Measurements from ENCODE around the gene COX4I2.
"Not testable (repeated sequence)": the region's sequence is repeated elsewhere in the genome, so short reads cannot be mapped to it uniquely, and the experiment has no call there.

Gene COX4I2

GRCh38 chr20:31637660-31638059 is at the start of gene COX4I2:
Gene COX4I2, plus strand, starts transcription at chr20:31637912. Its CDS starts 1,106 bp downstream, at chr20:31639018.
- no peak for DNase-seq

GRCh38 chr20:31590717-31591225 is 46.9 kb upstream of the COX4I2 start:
- DNase-seq = no peak

DNA sequence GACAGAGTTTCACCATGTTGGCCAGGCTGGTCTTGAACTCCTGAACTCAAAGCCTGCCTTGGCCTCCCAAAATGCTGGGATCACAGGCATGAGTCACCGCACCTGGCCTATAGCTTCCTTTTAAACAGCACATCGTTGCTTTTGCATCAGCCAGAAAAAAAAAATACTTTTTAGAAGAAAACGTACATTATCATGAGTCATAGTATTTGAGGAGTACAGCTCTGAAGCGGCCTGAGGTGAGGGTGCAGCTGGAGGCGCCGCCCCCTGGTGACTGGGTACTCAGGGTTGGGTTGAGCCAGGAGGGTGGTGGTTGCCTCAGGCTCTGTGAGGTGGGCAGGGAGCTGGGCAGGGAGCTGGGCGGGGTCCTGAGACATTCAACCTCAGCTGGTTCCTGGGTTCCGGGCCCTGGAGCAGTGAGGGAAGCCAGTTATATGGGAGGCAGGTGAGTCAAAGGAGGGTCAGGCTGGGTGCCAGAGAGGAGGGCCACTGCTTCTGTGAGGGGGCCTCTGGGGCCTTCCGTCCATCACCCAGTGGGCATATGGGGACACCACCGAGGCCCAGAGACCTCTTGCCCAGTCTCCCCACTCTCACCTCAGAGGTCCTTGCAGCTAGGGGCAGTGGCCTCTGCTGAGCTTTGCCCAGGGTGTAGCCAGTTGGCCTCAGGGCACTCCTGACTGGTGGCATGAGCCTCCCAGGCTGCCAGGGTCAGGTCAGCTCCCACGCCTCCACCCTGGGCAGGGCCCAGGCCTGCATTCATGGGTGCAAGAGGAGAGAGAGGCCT is 44.3 kb upstream of the COX4I2 start:
- peak; percentile 91 for DNase-seq

- DNase-seq = no peak
Measured at GRCh38 chr20:31594002-31594557, 43.6 kb upstream of the COX4I2 start.

- no peak for DNase-seq
Measured at GRCh38 chr20:31594558-31595379, 42.9 kb upstream of the COX4I2 start.

DNA sequence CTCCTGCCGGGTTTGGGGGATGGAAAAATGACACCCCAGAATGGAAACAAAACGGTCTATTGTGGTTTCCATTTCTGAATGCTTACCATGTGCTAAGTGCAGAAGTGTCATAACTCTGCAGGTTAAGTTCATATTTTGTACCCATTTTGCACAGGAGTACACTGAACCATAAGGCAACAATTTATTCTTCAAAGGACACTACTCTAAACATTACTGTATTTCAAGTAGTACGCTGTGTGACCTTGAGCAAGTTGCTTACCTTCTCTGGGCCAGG is 42.4 kb upstream of the COX4I2 start:
- no peak for DNase-seq

- peak; percentile 97 for DNase-seq
Measured at GRCh38 chr20:31595654-31596411, 41.9 kb upstream of the COX4I2 start.

- DNase-seq = not testable (repeated sequence)
Measured at GRCh38 chr20:31596412-31596715, 41.3 kb upstream of the COX4I2 start.

DNA sequence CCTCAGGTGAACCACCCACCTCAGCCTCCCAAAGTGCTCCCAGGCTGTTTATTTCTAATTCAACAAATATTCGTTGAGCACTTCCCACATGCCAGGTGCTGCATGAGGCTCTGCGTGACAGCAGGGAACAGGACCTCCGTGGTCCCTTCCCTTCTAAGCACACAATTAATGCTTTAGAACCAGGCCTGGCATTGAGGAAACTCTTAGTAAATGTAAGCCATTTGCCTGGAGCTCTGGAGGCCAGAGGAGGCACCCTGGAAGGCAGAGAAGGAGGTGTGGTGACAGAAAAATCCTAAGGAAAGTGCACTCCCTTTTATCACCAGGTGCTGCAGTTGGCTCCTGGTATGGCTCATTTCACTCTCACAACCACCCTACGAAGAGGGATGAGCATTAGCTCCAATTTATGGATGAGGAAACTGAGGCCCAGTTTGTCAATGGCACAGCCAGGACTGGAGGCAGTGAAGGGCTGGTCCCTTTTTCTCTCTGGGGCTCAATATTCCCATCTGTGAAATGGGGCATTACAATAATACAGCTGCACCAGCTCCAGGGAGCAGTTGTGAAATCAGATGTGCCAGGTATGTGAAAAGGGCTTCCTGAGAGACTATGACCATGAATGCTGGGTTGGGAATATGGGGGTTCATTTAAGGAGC is 40.8 kb upstream of the COX4I2 start:
- no peak for DNase-seq

- no peak for DNase-seq
Measured at GRCh38 chr20:31597481-31597855, 40.2 kb upstream of the COX4I2 start.

DNA sequence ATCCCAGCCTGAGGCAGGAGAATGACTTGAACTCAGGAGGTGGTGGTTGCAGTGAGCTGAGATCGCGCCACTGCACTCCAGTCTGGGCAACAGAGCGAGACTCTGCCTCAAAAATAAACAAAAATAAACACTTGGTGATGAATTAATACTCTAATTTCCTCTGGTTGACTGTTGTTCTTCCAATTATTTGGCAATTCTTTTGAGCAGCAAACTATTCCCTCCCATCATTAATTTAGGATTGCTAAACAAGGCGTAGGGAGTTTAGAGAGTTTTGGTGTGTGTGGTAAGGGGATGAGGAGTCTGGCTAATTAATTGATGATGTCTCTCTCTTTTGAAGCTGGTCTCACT is 35.3 kb upstream of the COX4I2 start:
- DNase-seq = no peak

DNA sequence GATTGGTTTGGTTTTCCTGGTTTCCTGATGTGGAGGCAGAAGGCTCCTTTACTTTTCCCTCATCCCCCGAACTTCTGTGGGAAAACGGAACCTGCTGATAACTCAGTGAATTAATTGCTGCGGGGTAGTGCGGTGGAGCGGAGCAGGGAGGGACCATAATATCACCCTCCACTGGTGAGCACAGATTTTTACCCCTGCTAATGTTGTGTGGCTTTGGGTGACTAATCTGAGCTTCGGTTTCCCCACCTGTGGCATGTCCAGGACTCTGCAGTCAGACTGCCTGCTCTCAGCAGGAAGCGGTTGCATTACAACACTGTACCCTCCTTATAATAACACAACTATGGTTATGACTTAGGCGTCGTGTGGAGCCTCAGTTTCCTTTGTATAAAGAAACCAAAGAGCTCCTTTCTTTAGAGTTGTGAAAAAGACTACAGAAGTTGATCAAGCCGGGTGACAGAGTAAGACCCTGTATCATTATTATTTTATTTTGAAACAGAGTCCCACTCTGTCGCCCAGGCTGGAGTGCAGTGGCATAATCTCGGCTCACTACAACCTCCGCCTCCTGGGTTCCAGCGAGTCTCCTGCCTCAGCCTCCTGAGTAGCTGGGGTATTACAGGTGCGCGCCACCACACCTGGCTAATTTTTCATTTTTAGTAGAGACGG is 34.8 kb upstream of the COX4I2 start:
- DNase-seq = peak; percentile 64

DNA sequence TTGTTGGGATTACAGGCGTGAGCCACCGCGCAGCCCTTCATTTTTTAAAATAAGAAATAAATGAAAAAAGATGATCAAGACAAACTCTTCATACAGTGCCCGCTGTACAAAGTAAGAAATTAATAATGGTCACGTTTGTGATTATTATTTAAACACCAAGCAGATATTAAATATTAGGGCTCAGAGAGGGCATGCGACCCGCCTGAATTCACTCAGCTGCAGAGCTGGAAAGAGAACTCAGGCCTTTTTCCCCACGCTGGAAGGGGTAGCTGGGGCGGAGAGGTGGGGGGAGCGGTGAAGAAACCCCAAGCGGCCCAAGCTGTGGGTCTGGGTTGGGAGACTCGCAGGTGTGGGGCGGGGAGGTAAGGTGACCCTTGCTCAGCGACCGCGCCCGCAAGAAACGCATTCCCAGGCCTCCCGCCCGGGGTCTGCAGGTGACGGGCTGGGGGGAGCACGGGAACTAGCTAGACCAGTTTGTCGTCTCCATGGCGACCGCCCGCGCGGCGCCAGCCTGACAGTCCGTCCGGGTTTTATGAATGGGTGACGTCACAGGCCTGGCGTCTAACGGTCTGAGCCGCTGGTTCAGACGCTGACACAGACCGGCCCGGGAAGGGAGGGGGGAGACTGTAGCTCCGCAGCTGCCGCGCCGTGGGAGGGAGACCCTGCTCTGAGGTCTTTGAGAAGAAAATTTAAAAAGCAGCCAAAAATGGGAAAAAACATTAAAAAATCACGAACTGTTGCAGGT is 33.7 kb upstream of the COX4I2 start:
- DNase-seq = peak; percentile 88

DNA sequence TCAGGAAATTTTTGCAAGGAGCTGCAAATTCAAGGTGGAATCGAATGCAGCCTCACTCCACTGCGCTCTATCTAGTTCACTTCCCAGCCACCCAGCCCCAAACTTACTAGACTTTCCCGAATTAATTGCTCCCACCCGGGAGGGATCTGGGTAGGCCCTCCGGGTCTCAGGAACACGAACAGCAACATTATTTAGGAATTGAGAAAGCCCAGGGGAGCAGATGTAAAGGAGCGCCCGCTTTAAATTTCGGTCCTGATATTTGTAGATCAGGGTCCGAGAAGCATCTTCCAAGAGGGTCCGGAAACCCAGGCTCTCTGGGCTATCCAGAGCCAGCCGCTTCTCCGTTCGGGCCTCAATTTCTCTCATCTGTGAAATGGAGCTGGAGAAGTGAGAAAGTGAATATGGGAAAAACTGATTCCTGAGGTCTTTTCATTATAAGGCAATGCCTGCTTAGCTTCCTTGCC is 33.1 kb upstream of the COX4I2 start:
- DNase-seq = no peak

DNA sequence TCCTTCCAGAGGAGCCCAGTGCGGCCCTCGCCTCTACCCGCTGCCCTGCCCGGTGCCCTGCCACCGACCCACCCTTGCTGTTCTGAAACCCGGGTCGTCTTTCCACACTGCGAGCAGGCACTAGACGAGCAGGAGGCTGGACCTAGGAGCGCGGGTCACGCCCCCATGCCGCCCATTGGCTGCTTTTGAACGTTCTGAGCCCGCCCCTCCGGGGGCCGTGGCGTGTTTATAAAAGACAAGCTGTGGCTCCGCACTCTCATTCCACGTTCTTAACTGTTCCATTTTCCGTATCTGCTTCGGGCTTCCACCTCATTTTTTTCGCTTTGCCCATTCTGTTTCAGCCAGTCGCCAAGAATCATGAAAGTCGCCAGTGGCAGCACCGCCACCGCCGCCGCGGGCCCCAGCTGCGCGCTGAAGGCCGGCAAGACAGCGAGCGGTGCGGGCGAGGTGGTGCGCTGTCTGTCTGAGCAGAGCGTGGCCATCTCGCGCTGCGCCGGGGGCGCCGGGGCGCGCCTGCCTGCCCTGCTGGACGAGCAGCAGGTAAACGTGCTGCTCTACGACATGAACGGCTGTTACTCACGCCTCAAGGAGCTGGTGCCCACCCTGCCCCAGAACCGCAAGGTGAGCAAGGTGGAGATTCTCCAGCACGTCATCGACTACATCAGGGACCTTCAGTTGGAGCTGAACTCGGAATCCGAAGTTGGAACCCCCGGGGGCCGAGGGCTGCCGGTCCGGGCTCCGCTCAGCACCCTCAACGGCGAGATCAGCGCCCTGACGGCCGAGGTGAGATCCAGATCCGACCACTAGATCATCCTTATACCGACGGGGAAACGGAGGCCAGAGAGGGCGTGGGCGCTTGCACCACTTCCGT is 32.4 kb upstream of the COX4I2 start, which contains the start of gene ID1:
TSS of gene ID1 (plus strand) at position 259 of the 871 bp plus-strand sequence. CDS start at position 358, 99 bp downstream.
- peak; percentile 95 for DNase-seq

DNA sequence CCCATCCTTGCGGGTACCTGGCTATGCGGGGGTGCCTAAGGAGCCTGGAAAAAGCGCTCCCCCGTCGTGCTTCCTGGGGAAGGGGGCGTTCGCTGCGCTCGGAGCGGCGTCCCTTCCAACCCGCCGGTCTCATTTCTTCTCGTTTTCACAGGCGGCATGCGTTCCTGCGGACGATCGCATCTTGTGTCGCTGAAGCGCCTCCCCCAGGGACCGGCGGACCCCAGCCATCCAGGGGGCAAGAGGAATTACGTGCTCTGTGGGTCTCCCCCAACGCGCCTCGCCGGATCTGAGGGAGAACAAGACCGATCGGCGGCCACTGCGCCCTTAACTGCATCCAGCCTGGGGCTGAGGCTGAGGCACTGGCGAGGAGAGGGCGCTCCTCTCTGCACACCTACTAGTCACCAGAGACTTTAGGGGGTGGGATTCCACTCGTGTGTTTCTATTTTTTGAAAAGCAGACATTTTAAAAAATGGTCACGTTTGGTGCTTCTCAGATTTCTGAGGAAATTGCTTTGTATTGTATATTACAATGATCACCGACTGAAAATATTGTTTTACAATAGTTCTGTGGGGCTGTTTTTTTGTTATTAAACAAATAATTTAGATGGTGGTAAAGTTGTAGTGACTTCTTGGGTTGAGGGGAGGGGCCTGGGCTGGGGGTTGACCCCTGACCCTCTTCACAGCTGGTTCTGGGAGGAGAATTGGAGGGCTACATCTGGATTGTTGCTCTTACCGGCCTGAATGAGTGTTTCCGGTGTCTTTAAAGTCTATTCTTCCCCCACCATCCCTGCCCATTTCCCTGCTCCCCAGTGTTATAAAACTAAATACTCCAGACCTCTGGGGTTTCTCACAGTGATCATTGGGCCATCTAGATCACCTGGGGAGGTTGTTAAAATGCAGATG is 31.6 kb upstream of the COX4I2 start:
- DNase-seq = peak; percentile 21

DNA sequence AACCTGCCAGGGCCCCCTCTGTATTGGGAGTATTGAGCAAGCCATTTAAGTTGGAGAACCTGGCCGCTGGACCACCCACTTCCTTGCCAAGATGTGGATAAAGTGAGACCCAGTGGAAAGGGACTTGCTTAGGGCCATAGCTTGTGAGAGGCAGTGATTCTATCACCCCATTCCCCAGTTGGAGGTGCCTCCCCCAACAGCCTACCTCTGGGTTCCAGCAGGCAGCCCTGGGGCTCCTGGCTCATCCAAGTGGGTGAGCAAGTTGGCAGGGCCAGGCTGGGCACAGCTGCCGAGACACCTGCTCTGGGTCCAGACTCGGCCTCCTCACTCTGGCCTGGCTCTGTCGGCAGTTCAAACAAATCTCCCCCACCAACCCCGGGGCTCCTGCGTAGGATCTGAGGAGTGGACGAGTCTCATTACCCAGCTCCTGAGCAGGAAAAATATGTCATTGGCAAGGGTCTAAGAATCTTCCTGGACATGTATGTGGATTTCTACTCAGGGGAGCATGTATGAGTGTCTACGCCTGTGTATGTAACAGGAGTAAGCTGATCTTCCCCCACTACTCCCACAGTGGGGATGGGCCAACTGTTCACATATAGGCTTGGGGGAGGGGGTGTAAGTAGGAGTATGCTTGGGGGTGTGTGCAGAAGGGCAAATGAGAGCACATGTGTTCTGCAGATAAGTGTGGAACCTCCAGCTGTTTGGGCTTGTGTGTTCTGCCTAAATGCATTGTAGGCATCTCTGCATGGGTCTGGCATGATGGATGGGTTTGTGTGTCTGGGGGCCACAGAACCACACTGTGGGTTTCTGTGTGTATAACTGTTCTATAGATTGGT is 30.7 kb upstream of the COX4I2 start:
- peak; percentile 9 for DNase-seq

DNA sequence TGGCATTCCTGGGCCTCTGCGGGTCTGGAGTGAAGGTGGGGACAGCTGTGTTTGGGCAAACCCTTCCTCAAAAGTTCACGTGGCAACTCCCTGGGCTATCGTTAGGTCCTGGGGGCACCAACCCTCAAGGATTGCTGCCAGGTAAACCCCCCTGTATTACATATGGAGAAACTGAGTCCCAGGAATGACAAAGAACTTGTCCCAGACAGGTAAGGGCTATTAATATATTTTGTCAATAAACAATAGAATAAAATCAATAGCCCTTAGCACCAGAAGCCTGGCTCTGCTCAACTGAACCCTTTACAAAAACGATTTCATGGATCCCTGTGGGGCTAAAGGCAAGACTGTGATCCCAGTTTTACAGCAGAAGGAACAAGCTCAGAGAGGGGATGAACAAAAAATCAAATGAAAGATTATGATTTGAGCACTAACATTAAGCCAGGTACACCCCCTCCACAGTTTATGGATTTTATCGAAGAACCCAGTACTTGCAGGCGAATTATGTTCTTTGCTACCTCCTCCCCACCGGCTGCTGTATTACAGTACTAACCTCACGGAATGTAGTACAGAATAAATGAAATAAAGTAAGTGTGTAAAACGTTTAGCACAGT is 30.0 kb upstream of the COX4I2 start:
- no peak for DNase-seq

Measured in HCEC 1CT (cell line).